ENCODE results near the gene SS18L1.

The SS18L1 gene

GRCh38 chr20:62211216-62211615 is 67.6 kb downstream of the SS18L1 start:
- DNase-seq (ENCODE audit: extremely low read depth, low read depth) = no peak
- TF ChIP-seq, protein P1, sequence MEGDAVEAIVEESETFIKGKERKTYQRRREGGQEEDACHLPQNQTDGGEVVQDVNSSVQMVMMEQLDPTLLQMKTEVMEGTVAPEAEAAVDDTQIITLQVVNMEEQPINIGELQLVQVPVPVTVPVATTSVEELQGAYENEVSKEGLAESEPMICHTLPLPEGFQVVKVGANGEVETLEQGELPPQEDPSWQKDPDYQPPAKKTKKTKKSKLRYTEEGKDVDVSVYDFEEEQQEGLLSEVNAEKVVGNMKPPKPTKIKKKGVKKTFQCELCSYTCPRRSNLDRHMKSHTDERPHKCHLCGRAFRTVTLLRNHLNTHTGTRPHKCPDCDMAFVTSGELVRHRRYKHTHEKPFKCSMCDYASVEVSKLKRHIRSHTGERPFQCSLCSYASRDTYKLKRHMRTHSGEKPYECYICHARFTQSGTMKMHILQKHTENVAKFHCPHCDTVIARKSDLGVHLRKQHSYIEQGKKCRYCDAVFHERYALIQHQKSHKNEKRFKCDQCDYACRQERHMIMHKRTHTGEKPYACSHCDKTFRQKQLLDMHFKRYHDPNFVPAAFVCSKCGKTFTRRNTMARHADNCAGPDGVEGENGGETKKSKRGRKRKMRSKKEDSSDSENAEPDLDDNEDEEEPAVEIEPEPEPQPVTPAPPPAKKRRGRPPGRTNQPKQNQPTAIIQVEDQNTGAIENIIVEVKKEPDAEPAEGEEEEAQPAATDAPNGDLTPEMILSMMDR (IDR thresholded peaks at IDR 0.05; ENCODE audit: low read depth, low read length) = no peak

- TF ChIP-seq, protein P1 (IDR thresholded peaks at IDR 0.05; ENCODE audit: low read depth, low read length) = no peak
- DNase-seq (ENCODE audit: extremely low read depth, low read depth) = no peak
Measured at GRCh38 chr20:62211769-62212288, 68.3 kb downstream of the SS18L1 start.

DNA sequence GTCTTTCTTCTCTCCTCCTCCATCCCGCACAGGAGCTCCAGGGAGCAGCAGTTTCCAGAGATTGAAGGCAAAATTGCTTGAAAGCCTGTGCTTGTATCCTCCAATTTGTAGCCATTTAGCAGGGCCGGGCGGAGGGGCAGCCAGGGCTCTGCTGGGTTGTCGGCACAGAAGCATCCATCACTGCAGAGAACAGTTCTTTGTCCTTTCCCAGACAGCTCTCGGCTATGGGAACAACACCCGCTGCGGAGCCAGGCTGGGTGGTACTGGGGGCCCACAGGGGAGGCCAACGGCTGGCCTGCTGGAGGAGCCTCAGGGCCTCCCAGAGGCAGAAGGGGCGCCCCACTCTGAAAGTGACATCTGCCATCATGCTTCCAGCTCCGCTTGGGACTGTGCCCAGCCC is 68.7 kb downstream of the SS18L1 start:
- no peak for DNase-seq (ENCODE audit: extremely low read depth, low read depth)
- TF ChIP-seq, protein P1 (IDR thresholded peaks at IDR 0.05; ENCODE audit: low read depth, low read length) = no peak

DNA sequence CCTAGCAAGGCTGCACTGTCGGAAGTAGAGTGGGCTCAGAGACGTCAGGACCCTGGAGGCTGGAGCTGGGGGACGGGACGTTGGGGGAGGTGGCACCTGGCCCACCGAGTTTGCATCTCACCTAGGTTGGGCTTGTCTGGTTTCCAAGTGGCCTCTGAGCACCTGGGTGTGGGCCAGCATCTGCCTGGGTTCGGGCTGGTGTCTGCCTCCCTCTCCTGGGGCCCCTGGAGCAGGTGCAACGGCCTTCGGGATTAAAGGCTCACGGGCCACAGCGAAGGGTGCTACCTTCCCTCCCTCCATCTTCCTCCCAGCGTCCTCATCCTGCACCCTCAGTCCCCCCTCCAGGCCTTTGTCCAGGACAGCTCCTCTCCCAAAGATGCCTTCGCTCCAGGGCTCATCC is 70.5 kb downstream of the SS18L1 start:
- DNase-seq (ENCODE audit: extremely low read depth, low read depth) = no peak
- TF ChIP-seq, protein P1 (IDR thresholded peaks at IDR 0.05; ENCODE audit: low read depth, low read length) = no peak

- DNase-seq (ENCODE audit: extremely low read depth, low read depth) = no peak
- TF ChIP-seq, protein P1 (IDR thresholded peaks at IDR 0.05; ENCODE audit: low read depth, low read length) = no peak
Measured at GRCh38 chr20:62215020-62215990, 71.7 kb downstream of the SS18L1 start.

- TF ChIP-seq, protein P1 (IDR thresholded peaks at IDR 0.05; ENCODE audit: low read depth, low read length) = no peak
- no peak for DNase-seq (ENCODE audit: extremely low read depth, low read depth)
Measured at GRCh38 chr20:62215991-62216635, 72.5 kb downstream of the SS18L1 start.
